ACC112 (cell line): ENCODE results near the gene LDLRAD2.

Source experiments
- H2AFZ ChIP-seq: fragments of 200-600 bp; sonication (generic); one replicate; pipeline ENCODE4 v1.6.0; 2017; ENCODE audit warnings: antibody characterized with exemption, low read length; ENCODE audit not compliant: unreplicated experiment
- H3K27ac ChIP-seq: fragments of 200-600 bp; sonication (generic); 2 replicates; pipeline ENCODE4 v1.5.1; 2014; ENCODE audit warnings: low read depth, mild to moderate bottlenecking, antibody characterized with exemption, low read length, moderate library complexity
- H3K27me3 ChIP-seq: fragments of 200-600 bp; sonication (generic); 2 replicates; pipeline ENCODE4 v1.6.1; 2014; ENCODE audit warnings: mild to moderate bottlenecking, antibody characterized with exemption, low read length, moderate library complexity, mixed read lengths; ENCODE audit not compliant: insufficient read depth
- H3K36me3 ChIP-seq: fragments of 200-600 bp; sonication (generic); 2 replicates; pipeline ENCODE4 v1.6.1; 2016; ENCODE audit warnings: mild to moderate bottlenecking, antibody characterized with exemption, low read length, moderate library complexity, mixed read lengths; ENCODE audit not compliant: insufficient read depth
- H3K4me1 ChIP-seq: fragments of 200-600 bp; sonication (generic); one replicate; pipeline ENCODE4 v1.6.1; 2016; ENCODE audit warnings: low read length, mixed read lengths; ENCODE audit not compliant: insufficient read depth, unreplicated experiment, control insufficient read depth
- H3K4me3 ChIP-seq: fragments of 200-600 bp; sonication (generic); 2 replicates; pipeline ENCODE4 v1.5.1; 2014; ENCODE audit warnings: mild to moderate bottlenecking, low read depth, low read length
- H3K79me2 ChIP-seq: fragments of 200-600 bp; sonication (generic); one replicate; pipeline ENCODE4 v1.6.0; 2016; ENCODE audit warnings: low read length; ENCODE audit not compliant: control insufficient read depth, unreplicated experiment, insufficient read depth

Gene LDLRAD2

GRCh38 chr1:21834094-21834493 is 22.0 kb downstream of the LDLRAD2 start:
- no peaks in the 10 kb centered on the region for H3K79me2 ChIP-seq
- no peak overlapping the region for H2AFZ ChIP-seq
- H3K36me3 ChIP-seq, result peaks cover 43% of the 10 kb centered on the region
- no peaks in the 10 kb centered on the region for H3K4me1 ChIP-seq
- H3K27ac ChIP-seq, result no peak overlapping the region
- no peak overlapping the region for H3K4me3 ChIP-seq
- no peaks in the 10 kb centered on the region for H3K27me3 ChIP-seq

GRCh38 chr1:21834666-21835065 is 22.6 kb downstream of the LDLRAD2 start:
- H3K36me3 ChIP-seq, result peaks cover 45% of the 10 kb centered on the region
- no peaks in the 10 kb centered on the region for H3K4me1 ChIP-seq
- no peak overlapping the region for H3K4me3 ChIP-seq
- no peaks in the 10 kb centered on the region for H3K79me2 ChIP-seq
- H2AFZ ChIP-seq, result no peak overlapping the region
- H3K27me3 ChIP-seq, result no peaks in the 10 kb centered on the region
- H3K27ac ChIP-seq, result no peak overlapping the region

DNA sequence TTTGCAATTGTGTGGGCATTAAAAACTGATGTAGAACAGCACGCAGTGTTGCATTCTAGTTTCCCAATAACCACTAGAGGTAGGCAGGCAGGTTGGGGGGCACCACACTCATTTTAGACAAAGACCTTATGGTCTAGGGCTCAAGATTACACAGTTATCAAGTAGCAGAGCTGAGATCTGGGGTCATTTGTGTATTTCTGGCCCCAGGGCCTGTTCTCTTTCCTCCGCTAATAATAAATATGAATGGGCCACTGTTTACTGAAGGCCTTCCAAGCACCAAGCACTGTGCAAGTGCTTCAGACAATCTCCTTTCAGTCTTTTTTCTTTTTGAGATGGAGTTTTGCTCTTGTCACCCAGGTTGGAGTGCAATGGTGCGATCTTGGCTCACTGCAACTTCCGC is 23.9 kb downstream of the LDLRAD2 start:
- Histone ChIP-seq H3K36me3 (peaks cover 45% of the 10 kb centered on the region), H3K4me3 (no peak overlapping the region), H2AFZ (no peak overlapping the region), H3K27me3 (no peaks in the 10 kb centered on the region), H3K79me2 (no peaks in the 10 kb centered on the region), H3K27ac (no peak overlapping the region), H3K4me1 (no peaks in the 10 kb centered on the region)

- peaks cover 44% of the 10 kb centered on the region for H3K36me3 ChIP-seq
- H3K4me1 ChIP-seq, result no peaks in the 10 kb centered on the region
- H3K4me3 ChIP-seq, result no peak overlapping the region
- H3K27me3 ChIP-seq, result no peaks in the 10 kb centered on the region
- no peak overlapping the region for H3K27ac ChIP-seq
- H3K79me2 ChIP-seq, result no peaks in the 10 kb centered on the region
- H2AFZ ChIP-seq, result no peak overlapping the region
Observed at GRCh38 chr1:21836729-21837128, 24.7 kb downstream of the LDLRAD2 start.

DNA sequence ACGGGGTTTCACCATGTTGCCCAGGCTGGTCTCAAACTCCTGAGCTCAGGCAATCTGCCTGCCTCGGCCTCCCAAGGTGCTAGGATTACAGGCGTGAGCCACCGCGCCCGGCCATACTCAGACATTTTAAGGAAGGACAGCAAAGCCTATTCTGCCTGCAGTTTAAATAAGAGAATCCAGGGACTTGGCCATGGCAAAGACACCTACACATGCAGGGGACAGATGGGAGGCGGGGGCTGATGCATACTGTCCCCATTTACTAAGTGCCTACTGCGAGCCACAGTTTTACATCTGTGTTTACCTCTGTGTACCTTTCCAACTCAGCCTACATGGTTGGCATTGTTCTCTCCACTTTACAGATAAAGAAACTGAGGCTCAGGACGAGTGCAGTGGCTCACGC is 25.4 kb downstream of the LDLRAD2 start:
- H3K4me1 ChIP-seq, result no peaks in the 10 kb centered on the region
- no peak overlapping the region for H2AFZ ChIP-seq
- no peaks in the 10 kb centered on the region for H3K79me2 ChIP-seq
- H3K4me3 ChIP-seq, result no peak overlapping the region
- no peak overlapping the region for H3K27ac ChIP-seq
- peaks cover 44% of the 10 kb centered on the region for H3K36me3 ChIP-seq
- H3K27me3 ChIP-seq, result no peaks in the 10 kb centered on the region

GRCh38 chr1:21838359-21839157 is 26.5 kb downstream of the LDLRAD2 start:
- Histone ChIP-seq H3K4me3 (no peak overlapping the region), H3K4me1 (no peaks in the 10 kb centered on the region), H3K27ac (no peak overlapping the region), H3K27me3 (no peaks in the 10 kb centered on the region), H2AFZ (no peak overlapping the region), H3K36me3 (peaks cover 39% of the 10 kb centered on the region), H3K79me2 (no peaks in the 10 kb centered on the region)

GRCh38 chr1:21839337-21840037 is 27.4 kb downstream of the LDLRAD2 start:
- H3K79me2 ChIP-seq, result no peaks in the 10 kb centered on the region
- peaks cover 32% of the 10 kb centered on the region for H3K36me3 ChIP-seq
- H2AFZ ChIP-seq, result no peak overlapping the region
- H3K27ac ChIP-seq, result no peak overlapping the region
- H3K4me1 ChIP-seq, result no peaks in the 10 kb centered on the region
- no peaks in the 10 kb centered on the region for H3K27me3 ChIP-seq
- H3K4me3 ChIP-seq, result no peak overlapping the region

DNA sequence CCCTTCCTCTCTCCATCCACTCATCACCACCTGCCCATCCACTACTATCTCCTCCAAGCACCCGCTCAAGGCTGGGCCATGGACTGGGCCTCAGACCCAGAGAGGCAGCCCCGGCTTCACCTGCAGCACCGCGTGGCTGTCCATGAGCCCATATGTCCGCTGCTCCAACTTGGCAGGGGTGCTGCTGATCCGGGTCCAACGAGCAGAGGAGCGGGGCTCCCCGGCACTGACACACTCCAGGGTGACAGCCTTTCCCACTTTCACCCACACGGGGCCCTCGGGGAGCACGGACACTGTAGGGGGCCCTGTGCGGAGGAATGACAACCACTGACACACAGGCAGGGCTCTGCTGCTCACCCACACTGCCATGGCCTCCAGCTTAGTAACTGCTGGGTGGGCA is 28.9 kb downstream of the LDLRAD2 start:
- H2AFZ ChIP-seq, result no peak overlapping the region
- H3K4me3 ChIP-seq, result no peak overlapping the region
- H3K79me2 ChIP-seq, result no peaks in the 10 kb centered on the region
- no peaks in the 10 kb centered on the region for H3K27me3 ChIP-seq
- H3K27ac ChIP-seq, result no peak overlapping the region
- H3K36me3 ChIP-seq, result peaks cover 21% of the 10 kb centered on the region; the same call in 1 of the 2 replicates
- no peaks in the 10 kb centered on the region for H3K4me1 ChIP-seq

DNA sequence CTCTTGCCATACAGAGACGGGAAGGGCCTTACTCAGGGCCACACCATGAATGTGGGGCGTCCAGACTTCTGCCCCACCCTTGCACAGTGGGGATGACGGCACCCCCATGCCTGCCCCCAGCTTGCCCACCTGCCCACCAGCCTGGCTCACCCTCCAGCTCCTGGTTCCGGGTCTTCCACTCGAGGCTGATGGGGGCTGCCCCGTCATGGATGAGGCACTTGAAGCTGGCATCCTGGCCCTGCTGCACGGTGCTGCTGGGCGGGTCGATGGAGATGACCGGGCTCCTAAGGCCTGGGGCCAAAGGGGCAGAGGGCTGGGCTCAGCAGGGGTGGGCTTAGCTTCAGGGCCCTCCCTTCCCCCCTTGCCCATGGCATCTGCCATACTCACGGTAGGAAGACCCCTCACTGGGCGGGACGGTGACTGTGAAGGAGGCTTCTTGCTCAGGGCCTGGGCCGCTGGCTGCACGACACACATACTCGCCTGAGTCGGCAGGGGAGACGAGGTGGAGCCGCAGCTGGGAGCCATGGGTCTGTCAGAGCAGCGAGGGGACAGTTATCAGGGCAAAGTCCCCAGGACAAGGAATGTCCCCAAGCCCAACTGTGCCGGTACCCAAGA is 29.9 kb downstream of the LDLRAD2 start:
- Histone ChIP-seq H3K27ac (no peak overlapping the region), H2AFZ (no peak overlapping the region), H3K27me3 (no peaks in the 10 kb centered on the region), H3K4me3 (no peak overlapping the region), H3K79me2 (no peaks in the 10 kb centered on the region), H3K36me3 (peaks cover 16% of the 10 kb centered on the region; the same call in 1 of the 2 replicates), H3K4me1 (no peaks in the 10 kb centered on the region)

DNA sequence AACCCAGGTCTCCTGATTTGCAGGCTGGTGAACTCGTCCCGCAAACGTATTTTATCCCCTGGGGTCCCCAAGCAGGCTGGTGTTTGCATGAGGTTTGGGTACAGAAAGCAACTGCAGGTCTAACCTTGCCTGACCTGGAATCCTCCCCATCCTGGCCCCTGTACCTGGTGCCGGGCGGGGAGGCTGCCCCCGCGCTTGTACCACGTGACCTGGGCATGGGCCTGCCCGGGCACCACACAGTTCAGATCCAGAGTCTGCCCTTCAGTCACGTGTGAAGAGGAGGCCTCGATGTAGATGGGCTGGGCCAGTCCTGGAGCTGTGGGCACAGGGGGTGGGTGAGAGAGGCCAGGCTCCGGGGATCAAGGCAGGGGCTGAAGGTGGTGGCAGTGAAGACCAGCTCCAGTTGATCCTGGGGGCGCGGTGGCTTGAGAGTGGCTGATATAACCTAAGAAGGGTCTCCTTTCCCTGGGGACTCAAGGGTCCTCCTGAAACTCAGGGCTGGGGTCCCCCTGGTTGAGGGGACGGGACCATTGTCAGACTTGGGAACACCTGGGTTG is 30.6 kb downstream of the LDLRAD2 start:
- Histone ChIP-seq H3K27me3 (no peaks in the 10 kb centered on the region), H3K4me1 (no peaks in the 10 kb centered on the region), H2AFZ (no peak overlapping the region), H3K79me2 (no peaks in the 10 kb centered on the region), H3K4me3 (no peak overlapping the region), H3K27ac (no peak overlapping the region), H3K36me3 (peaks cover 14% of the 10 kb centered on the region; the same call in 1 of the 2 replicates)
